Peyer's patch (tissue), 4 donors: ENCODE data around the gene ETV6.

Experiments
- CTCF ChIP-seq, 6 experiments: fragments of 450-650 bp in 4 of 6; fragments of 200-600 bp in 2 of 6; sonication (generic) in 1 of 6; IDR thresholded peaks; one replicate each; pipeline ENCODE4 v1.5.1; 2017 to 2019; ENCODE audit warnings: antibody characterized with exemption in 6 of 6, mild to moderate bottlenecking in 3 of 6, moderate library complexity in 1 of 6
- POLR2A ChIP-seq, 2 donors: fragments of 450-650 bp; IDR thresholded peaks; one replicate each; pipeline ENCODE4 v1.5.1; 2017; ENCODE audit warnings: antibody characterized with exemption in 2 of 2, mild to moderate bottlenecking in 2 of 2, moderate library complexity in 2 of 2

- TF ChIP-seq CTCF (IDR thresholded peaks at IDR 0.05) (no peak), POLR2A (IDR thresholded peaks at IDR 0.05) (no peak)
Observed at GRCh38 chr12:11705010-11705409, 55.5 kb downstream of the ETV6 start.
